Measurements from ENCODE around the gene RNF182. TPM values are rescaled to one million over a fixed set of nuclear protein-coding genes. Genes with fewer than 3 reads are reported as not detected.
A peak's percentile ranks its signal among the peaks of the same experiment; 100 is the strongest.
"Not testable (repeated sequence)": the region's sequence is repeated elsewhere in the genome, so short reads cannot be mapped to it uniquely, and the experiment has no call there.

Gene RNF182
- total RNA-seq: 1 to 10 TPM; 2.5 to 3.3 TPM
- polyA plus RNA-seq (ENCODE audit: insufficient read length in 6 of 6): 1 to 10 TPM; 3.7 to 6.9 (median 5.5) TPM
- long read RNA-seq, donor 1, partial matches to known transcripts: 0 of 2 reads
- long read RNA-seq, donor 1, other reads (novel, unspliced or antisense): 0 of 2 reads
- long read RNA-seq, donor 2, partial matches to known transcripts: 0 of 2 reads
- long read RNA-seq, donor 2, other reads (novel, unspliced or antisense): 0 of 2 reads
- long read RNA-seq, donor 3, partial matches to known transcripts: 0 of 1 reads
- long read RNA-seq, donor 3, other reads (novel, unspliced or antisense): 0 of 1 reads
- long read RNA-seq, donor 4, partial matches to known transcripts: 0 of 2 reads
- long read RNA-seq, donor 4, other reads (novel, unspliced or antisense): 0 of 2 reads
- long read RNA-seq, donor 5, partial matches to known transcripts: 0 of 1 reads
- long read RNA-seq, donor 5, other reads (novel, unspliced or antisense): 0 of 1 reads
- long read RNA-seq, donor 6, partial matches to known transcripts: 0 of 1 reads
- long read RNA-seq, donor 6, other reads (novel, unspliced or antisense): 0 of 1 reads
- long read RNA-seq, donor 7: 0 reads
- long read RNA-seq, donor 8, partial matches to known transcripts: 0 of 2 reads
- long read RNA-seq, donor 8, other reads (novel, unspliced or antisense): 0 of 2 reads
- long read RNA-seq, donor 9: 0 reads
- long read RNA-seq, donor 10: 0 reads
- long read RNA-seq, donor 11, transcript RNF182-201 (2 exons, 826 nt): major isoform, 6 of 11 reads
- long read RNA-seq, donor 11, partial matches to known transcripts: 0 of 11 reads
- long read RNA-seq, donor 11, other reads (novel, unspliced or antisense): 0 of 11 reads
- long read RNA-seq, donor 12, partial matches to known transcripts: 0 of 3 reads
- long read RNA-seq, donor 12, other reads (novel, unspliced or antisense): 0 of 3 reads

DNA sequence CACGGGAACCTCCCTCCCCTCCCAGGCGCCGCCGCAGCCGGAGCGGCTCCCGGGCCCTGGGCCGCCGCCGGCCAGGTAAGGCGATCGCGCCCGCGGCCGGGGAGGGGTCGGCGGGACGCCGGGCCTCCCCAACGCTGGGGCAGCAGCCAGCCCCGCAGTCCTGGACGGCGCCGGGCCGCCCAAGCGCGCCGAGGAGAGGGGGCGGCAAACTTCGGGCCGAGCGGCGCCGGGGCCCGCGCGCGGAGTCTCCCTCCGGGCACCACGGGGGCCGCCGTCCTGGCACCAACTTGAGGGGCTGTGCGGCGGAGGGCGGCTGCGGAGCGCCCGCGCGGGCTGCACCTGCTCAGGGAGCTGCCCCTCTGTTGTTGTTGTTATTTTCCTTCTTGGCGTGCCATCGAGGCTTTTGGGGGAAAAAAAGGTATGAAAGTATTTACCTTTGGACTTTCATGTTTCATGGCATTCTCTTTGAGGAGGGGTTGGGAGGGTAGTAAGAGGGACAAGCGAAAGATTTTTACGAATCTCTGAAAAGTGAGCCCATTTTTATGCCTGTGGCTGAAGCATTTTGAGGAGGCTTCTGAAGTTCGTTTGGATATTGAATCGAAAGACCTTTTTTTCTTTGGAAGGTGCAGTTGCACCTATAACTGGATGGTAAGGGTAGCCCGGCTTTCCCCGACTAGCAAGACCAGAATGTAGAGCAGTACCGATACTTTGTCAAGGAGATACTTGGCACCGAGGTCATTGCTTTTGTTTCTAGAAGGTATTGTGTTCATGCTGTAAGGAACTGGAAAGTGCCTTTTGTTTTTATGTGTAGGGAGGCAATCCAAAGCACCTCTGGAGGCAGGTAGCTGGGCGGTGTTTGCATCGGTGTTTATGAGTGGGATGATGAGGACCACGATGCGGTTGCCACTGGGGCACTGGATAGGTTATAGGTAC is at the start of gene RNF182:
TSS of gene RNF182 (plus strand) at position 4 of the 933 bp plus-strand sequence. CDS start 52,168 bp downstream, outside the sequence.
- intact Hi-C loops (cut with DNase I): no loop called here
- no peaks in the 10 kb centered on the region for H3K9me3 ChIP-seq
- peak within 1 kb of the TSS in 1 of 2 donors; percentile 26 for H3K27ac ChIP-seq
- no peak for TF ChIP-seq CTCF (IDR thresholded peaks at IDR 0.05)
- peaks cover 5 to 6% of the 10 kb centered on the region in 2 donors for H3K4me1 ChIP-seq
- peaks cover 34 to 99% of the 10 kb centered on the region in 2 donors for H3K27me3 ChIP-seq
- H3K4me3 ChIP-seq: peak within 1 kb of the TSS; percentile 24 to 41
- no peaks in the 10 kb centered on the region for H3K36me3 ChIP-seq
- DNase-seq (no peak), ATAC-seq (peak; percentile 92)

DNA sequence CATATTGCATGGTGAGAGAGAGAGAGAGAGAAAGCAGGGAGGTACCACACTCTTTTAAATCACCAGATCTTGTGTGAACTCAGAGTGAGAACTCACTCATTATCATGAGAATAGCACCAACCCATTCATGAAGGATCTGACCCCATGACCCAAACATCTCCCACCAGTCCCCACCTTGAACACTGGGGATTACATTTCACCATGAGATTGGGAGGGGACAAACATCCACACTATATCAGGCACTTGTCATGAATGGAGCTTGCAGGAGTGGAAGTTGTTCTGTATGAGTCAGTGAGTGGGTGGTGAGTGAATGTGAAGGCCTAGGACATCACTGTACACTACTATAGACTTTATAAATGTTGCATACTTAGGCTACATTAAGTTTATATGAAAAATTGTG is 47.7 kb upstream of the RNF182 start:
- peaks cover 0 to 7% of the 10 kb centered on the region in 2 donors for H3K27me3 ChIP-seq
- TF ChIP-seq CTCF (IDR thresholded peaks at IDR 0.05): no peak
- peaks cover 0 to 17% of the 10 kb centered on the region in 2 donors for H3K4me1 ChIP-seq
- DNase-seq (no peak), ATAC-seq (no peak)
- no peaks in the 10 kb centered on the region for H3K36me3 ChIP-seq
- intact Hi-C loops (cut with DNase I): no loop called here
- H3K4me3 ChIP-seq: no peak overlapping the region
- peaks cover 0 to 2% of the 10 kb centered on the region in 2 donors for H3K9me3 ChIP-seq
- H3K27ac ChIP-seq: no peak overlapping the region

- H3K4me1 ChIP-seq; H3K27me3 ChIP-seq; H3K36me3 ChIP-seq; H3K27ac ChIP-seq; ATAC-seq; H3K4me3 ChIP-seq; intact Hi-C loops (cut with DNase I); H3K9me3 ChIP-seq: not testable (repeated sequence)
- DNase-seq: peak in 1 of 4 donors; percentile 69
Observed at GRCh38 chr6:13880061-13880663, 44.6 kb upstream of the RNF182 start.

- DNase-seq (no peak), ATAC-seq (no peak)
- H3K36me3 ChIP-seq: no peaks in the 10 kb centered on the region
- H3K9me3 ChIP-seq: peaks cover 0 to 2% of the 10 kb centered on the region in 2 donors
- H3K27ac ChIP-seq: no peak overlapping the region
- no peak for TF ChIP-seq CTCF (IDR thresholded peaks at IDR 0.05)
- intact Hi-C loops (cut with DNase I): no loop called here
- H3K4me3 ChIP-seq: no peak overlapping the region
- H3K27me3 ChIP-seq: no peaks in the 10 kb centered on the region
- no peaks in the 10 kb centered on the region for H3K4me1 ChIP-seq
Observed at GRCh38 chr6:13881621-13882165, 43.1 kb upstream of the RNF182 start.
